ENCODE results near the gene LIPF. TPM values are rescaled to one million over a fixed set of nuclear protein-coding genes. Genes with fewer than 3 reads are reported as not detected.

LIPF gene
- polyA plus RNA-seq, 1 experiment = not detected

DNA sequence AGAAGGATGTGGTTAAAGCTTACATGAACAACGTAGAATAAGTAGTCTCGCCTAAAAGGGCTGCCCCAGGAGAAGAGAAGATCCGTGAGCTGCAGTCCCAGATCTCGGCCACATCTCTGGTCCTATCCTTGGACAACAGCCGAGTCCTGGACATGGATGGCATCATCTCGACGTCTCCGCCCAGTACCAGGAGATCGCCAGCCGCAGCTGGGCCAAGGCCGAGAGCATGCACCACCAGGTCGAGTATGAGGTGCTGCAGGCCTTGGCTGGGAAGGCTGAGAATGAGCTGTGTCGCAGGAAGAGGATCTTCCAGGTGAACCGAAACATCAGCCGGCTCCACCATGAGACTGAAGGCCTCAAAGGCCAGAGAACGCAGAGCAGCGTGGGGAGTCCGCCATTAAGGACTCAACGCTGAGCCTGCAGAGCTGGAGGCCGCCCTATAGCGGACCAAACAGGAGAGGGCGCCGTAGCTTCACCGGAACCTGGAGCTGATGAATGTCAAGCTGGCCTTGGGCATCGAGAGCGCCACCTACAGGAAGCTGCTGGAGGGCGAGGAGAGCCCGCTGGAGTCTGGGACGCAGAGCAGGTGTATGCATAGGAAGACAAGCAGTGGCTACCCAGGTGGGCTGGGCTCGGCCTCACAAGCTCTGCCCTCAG lies 64.0 kb downstream of the LIPF start:
- DNase-seq (ENCODE audit: low read depth) = no peak
- POLR2A ChIA-PET = no interaction called here
- CTCF ChIA-PET = interaction anchor here (0.6 to 1.6 kb wide), 11 partner anchors 9 to 165 kb away, joined by 3 to 5 read pairs (median 3); partner anchors contain the start of gene RNLS
- Histone ChIP-seq H3K27me3 (ENCODE audit: control insufficient read depth, insufficient read depth, low read length) (peaks cover 13% of the 10 kb centered on the region), H3K4me3 (ENCODE audit: low read depth, low read length) (no peak overlapping the region), H3K36me3 (ENCODE audit: control insufficient read depth, insufficient read depth, low read length) (no peaks in the 10 kb centered on the region)
- TF ChIP-seq, protein P1, sequence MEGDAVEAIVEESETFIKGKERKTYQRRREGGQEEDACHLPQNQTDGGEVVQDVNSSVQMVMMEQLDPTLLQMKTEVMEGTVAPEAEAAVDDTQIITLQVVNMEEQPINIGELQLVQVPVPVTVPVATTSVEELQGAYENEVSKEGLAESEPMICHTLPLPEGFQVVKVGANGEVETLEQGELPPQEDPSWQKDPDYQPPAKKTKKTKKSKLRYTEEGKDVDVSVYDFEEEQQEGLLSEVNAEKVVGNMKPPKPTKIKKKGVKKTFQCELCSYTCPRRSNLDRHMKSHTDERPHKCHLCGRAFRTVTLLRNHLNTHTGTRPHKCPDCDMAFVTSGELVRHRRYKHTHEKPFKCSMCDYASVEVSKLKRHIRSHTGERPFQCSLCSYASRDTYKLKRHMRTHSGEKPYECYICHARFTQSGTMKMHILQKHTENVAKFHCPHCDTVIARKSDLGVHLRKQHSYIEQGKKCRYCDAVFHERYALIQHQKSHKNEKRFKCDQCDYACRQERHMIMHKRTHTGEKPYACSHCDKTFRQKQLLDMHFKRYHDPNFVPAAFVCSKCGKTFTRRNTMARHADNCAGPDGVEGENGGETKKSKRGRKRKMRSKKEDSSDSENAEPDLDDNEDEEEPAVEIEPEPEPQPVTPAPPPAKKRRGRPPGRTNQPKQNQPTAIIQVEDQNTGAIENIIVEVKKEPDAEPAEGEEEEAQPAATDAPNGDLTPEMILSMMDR (IDR thresholded peaks at IDR 0.05; ENCODE audit: insufficient read depth, low read depth, low read length) = peak; percentile 31

Other genes with a start within 250 kb of the LIPF start
- gene RNLS, start 81.1 kb upstream of the LIPF start, polyA plus RNA-seq (2011; rRNA removed) = 11.8 and 14.6 TPM in 2 replicates
- 0.01 TPM in 1 of 2 replicates, not detected in the other for gene LIPJ, start 77.7 kb upstream of the LIPF start, polyA plus RNA-seq (2011; rRNA removed)
- not detected in 2 replicates for gene LIPK, start 41.8 kb downstream of the LIPF start, polyA plus RNA-seq (2011; rRNA removed)
- not detected in 2 replicates for gene LIPN, start 95.6 kb downstream of the LIPF start, polyA plus RNA-seq (2011; rRNA removed)
- not detected in 2 replicates for gene LIPM, start 138.3 kb downstream of the LIPF start, polyA plus RNA-seq (2011; rRNA removed)
- gene ANKRD22, start 187.4 kb downstream of the LIPF start, polyA plus RNA-seq (2011; rRNA removed) = not detected in 2 replicates
- gene STAMBPL1, start 215.8 kb downstream of the LIPF start, polyA plus RNA-seq (2011; rRNA removed) = 23.1 and 29.8 TPM in 2 replicates